KBM-7 (cell line): ENCODE measurements around the gene ICE1.
"Not testable (repeated sequence)": the region's sequence is repeated elsewhere in the genome, so short reads cannot be mapped to it uniquely, and the experiment has no call there.

Experiments used
- DNase-seq: peaks from one replicate; pipeline ENCODE4 v3.0.0-alpha.2; 2015
- in situ Hi-C: fragments of 300-500 bp; cut with MboI; formaldehyde crosslinking; loops from 2 replicates; pipeline ENCODE4 v1.14.3; 2020; ENCODE audit warnings: low sequenced_read_pairs, low pct_unique_long_range_greater_than_20kb, mixed read lengths

ICE1 gene

DNA sequence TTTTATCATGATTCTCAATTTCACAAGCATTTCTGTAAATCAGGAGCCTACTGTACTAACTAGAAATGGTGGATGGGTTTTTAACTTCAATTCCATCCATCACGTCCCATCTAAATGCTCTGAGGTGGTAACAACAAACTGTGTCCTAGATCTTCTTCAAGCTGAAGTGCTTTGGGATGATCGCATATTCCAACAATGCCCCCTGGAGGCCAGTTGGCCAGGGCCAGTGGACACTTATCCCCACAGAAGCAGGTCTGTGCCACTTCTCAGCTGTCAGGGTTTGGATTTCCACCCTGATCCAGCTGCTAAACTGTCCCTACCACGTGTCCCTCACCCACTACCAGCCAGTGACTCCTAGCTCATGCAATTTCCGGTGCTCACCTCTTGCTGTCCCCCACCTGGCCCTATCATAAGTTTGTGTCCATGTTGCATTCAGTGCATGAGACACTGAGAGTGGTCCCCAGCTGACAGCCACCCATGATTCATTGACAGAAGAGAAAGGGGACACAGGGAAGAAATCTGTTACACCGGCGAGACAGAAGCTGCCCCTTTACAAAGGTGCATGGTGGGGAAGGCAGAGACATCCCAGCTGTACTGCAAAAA, 28.0 kb upstream of the ICE1 start:
- in situ Hi-C loops, result not testable (repeated sequence)
- DNase-seq, result peak; percentile 27

- in situ Hi-C loops, result not testable (repeated sequence)
Observed at GRCh38 chr5:5395093-5395492, 27.4 kb upstream of the ICE1 start.

GRCh38 chr5:5398071-5398470, 24.4 kb upstream of the ICE1 start:
- no peak for DNase-seq
- in situ Hi-C loops, result no loop called here

More at GRCh38 chr5:5395093-5395492, 27.4 kb upstream of the ICE1 start:
- DNase-seq, result not testable (repeated sequence)

GRCh38 chr5:5401095-5401494, 21.4 kb upstream of the ICE1 start:
- in situ Hi-C loops, result loop anchor here (25.0 kb wide), 1 partner anchor 264 kb away; the partner anchor contains the start of gene ADAMTS16
- DNase-seq, result no peak

DNA sequence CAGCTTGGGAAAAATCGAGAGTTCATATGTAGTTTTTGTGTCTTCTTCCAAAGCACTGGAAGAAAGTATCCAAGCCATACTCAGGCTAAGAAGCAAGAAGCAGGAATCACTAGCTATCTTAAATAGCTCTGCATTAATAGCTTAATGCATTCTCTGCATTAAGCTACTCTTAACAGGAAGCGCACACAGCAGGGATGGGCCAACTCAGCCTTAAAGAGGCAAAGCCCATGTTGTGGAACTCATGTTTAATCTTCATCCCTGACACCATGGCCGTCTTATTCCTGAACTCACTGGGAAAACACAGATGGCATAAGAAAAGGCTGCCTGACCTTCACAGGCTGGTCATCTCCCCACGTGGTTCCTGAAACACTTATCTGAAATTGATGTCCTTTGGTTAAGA, 18.7 kb upstream of the ICE1 start:
- in situ Hi-C loops, result loop anchor here (25.0 kb wide), 1 partner anchor 266 kb away; the partner anchor contains the start of gene ADAMTS16

GRCh38 chr5:5404381-5404780, 18.1 kb upstream of the ICE1 start:
- in situ Hi-C loops, result loop anchor here (25.0 kb wide), 1 partner anchor 267 kb away; the partner anchor contains the start of gene ADAMTS16
- no peak for DNase-seq

More for the DNA sequence above, 18.7 kb upstream of the ICE1 start:
- DNase-seq, result no peak

DNA sequence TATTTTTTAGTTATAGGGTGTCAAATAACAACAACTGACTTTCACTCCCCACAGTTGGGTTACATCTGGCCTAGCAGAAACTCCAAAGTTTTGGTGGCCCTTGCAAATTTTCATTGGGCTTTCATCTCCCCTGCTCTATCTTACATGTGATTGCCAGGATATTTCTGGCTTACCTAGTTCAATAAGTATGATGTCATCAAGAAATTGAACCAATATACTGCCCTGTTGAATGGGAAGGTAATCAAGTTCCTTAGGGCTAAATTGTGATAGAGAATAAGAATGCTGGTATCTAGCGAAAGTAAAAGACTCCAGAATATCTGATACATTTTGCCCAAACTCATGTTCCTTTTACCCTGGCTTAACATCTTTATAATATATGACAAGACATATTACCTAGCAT, 17.0 kb upstream of the ICE1 start:
- in situ Hi-C loops, result loop anchor here (25.0 kb wide), 1 partner anchor 268 kb away; the partner anchor contains the start of gene ADAMTS16

GRCh38 chr5:5407924-5408323, 14.6 kb upstream of the ICE1 start:
- DNase-seq, result no peak
- in situ Hi-C loops, result loop anchor here (25.0 kb wide), 1 partner anchor 271 kb away; the partner anchor contains the start of gene ADAMTS16

More for the DNA sequence above, 17.0 kb upstream of the ICE1 start:
- no peak for DNase-seq

- DNase-seq, result peak; percentile 15
- in situ Hi-C loops, result loop anchor here (25.0 kb wide), 1 partner anchor 272 kb away; the partner anchor contains the start of gene ADAMTS16
Observed at GRCh38 chr5:5409151-5409810, 13.2 kb upstream of the ICE1 start.

DNA sequence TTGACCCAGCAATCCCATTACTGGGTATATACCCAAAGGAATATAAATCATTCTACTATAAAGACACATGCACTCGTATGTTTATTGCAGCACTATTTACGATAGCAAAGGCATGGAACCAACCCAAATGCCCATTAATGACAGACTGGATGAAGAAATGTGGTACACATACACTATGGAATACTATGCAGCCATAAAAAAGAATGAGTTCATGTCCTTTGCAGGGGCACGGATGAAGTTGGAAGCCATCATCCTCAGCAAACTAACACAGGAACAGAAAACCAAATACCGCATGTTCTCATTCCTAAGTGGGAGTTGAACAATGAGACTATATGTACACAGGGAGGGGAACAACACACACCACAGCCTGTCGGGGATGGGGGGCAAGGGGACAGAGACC, 8.6 kb upstream of the ICE1 start:
- in situ Hi-C loops, result loop anchor here (25.0 kb wide), 1 partner anchor 277 kb away; the partner anchor contains the start of gene ADAMTS16

DNA sequence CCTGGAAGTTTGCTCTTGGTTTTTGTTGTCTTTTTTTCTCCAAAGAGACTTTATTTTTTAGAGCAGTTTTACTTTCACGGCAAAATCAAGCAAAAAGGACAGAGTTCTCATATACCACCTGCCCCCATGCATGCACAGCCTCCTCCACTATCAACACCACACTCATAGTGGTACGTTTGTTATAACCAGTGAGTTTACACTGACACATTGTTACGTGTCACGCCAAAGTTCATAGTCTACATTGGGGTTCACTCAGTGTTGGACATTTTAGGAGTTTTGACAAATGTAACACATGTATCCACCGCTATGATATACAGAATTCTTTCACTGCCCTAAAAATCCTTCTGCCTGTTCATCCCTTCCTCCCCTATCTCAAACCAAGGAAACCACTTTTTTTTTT, 7.5 kb upstream of the ICE1 start:
- in situ Hi-C loops, result loop anchor here (25.0 kb wide), 1 partner anchor 278 kb away; the partner anchor contains the start of gene ADAMTS16
- DNase-seq, result no peak

More for the DNA sequence above, 8.6 kb upstream of the ICE1 start:
- DNase-seq, result not testable (repeated sequence)

- in situ Hi-C loops, result loop anchor here (25.0 kb wide), 1 partner anchor 279 kb away; the partner anchor contains the start of gene ADAMTS16
- no peak for DNase-seq
Observed at GRCh38 chr5:5416733-5417132, 5.7 kb upstream of the ICE1 start.

- in situ Hi-C loops, result loop anchor here (25.0 kb wide), 1 partner anchor 281 kb away; the partner anchor contains the start of gene ADAMTS16
- no peak for DNase-seq
Observed at GRCh38 chr5:5418006-5418405, 4.5 kb upstream of the ICE1 start.

DNA sequence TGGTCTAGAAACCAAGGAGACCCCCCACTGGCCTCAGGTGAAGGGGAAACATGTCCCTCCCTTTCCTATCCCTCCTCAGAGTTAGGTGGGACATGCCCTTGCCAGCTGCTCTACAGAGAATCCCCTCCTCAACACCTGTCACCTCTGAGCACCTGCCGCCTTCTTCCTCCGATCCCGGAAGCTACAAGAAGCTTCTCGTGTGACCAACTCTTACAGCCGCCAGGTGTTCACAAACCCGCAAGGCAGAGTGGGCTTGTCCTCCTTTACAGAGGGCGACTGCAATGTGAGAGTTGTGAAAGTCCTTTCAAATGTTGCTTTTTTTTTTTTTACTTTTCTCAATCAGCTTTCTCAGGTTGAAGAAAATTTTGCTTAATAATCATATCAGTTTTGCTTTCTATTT, 3.7 kb upstream of the ICE1 start:
- DNase-seq, result no peak
- in situ Hi-C loops, result loop anchor here (25.0 kb wide), 1 partner anchor 281 kb away; the partner anchor contains the start of gene ADAMTS16

DNA sequence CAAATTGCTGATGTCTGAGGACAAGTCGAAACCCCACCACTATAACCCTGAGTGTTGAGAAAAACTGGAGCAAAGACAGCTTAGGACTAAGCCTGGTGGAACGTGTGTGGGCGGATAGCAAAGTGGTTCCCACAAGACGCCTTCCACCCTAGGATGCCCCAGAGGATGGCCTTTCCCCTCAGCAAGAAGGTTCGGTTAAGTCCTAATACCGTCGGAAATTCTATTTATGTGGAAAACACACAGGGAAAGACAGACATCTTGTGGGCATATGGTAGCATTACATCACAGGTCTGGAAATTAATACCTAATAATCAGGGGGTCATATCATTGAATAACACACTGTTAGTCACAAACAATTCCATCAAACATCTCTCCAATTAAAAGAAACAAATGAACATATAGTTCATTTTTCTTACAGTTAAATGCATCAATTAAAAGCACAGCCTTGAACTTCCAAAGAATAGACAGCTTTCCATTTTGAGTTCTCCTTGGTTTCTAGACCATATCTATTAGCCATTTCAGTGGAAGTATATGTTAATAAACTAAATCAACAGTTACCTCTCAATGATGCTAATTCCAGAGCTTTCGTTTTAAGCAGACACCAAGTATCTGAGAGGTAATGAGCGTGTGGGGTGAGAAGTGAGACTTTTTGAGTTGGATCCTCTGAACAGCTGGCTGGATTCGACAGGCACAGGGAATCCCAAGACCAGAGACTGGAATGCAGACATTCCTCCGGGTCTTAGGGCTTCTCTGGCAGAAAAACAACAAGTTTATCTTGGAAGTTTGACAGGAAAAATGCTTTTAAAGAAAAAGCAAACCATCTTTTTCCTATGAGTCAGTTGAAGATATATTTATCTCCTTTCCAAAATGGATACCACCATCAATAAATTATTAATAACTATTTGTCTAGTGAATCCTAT, 2.9 kb upstream of the ICE1 start:
- in situ Hi-C loops, result loop anchor here (25.0 kb wide), 1 partner anchor 282 kb away; the partner anchor contains the start of gene ADAMTS16
- peak; percentile 44 for DNase-seq

DNA sequence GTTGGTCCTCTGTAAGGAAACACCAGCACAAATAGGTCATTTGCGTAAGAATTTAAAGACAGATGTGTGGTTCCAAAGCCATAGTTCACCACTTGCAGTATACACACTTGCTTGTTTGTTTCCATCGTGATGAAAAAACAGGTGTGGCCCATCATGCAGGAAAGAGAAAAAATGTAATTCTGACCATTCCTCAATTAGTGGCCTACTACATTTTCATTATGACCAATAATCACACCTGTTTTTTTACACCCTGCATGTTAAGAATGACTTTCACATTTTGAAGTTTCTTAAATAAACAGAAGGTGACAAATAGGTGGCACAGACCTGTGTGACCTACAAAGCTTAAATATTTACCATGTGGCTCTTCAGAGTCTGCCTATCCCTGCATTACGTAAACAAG, 2.2 kb upstream of the ICE1 start:
- DNase-seq, result no peak
- in situ Hi-C loops, result loop anchor here (25.0 kb wide), 1 partner anchor 283 kb away; the partner anchor contains the start of gene ADAMTS16

- peak; percentile 45 for DNase-seq
- in situ Hi-C loops, result loop anchor here (25.0 kb wide), 1 partner anchor 284 kb away; the partner anchor contains the start of gene ADAMTS16
Observed at GRCh38 chr5:5421149-5421960, 1.1 kb upstream of the ICE1 start.
